A204.1 (cell line): ENCODE measurements around the gene RBM43.
"Not testable (repeated sequence)": the region's sequence is repeated elsewhere in the genome, so short reads cannot be mapped to it uniquely, and the experiment has no call there.

ENCODE experiments used
- FAIRE-seq: peaks from 2 replicates; lab custom pipeline; 2012; peaks lifted over from hg19 to GRCh38; lab: Jason Lieb, UNC

RBM43 gene

GRCh38 chr2:151268085-151268484 is 6.4 kb upstream of the RBM43 start:
- FAIRE-seq, result no peak

- FAIRE-seq, result no peak
Measured at GRCh38 chr2:151267537-151267936, 5.9 kb upstream of the RBM43 start.

- no peak for FAIRE-seq
Measured at GRCh38 chr2:151265991-151266390, 4.3 kb upstream of the RBM43 start.

- no peak for FAIRE-seq
Measured at GRCh38 chr2:151264157-151264825, 2.6 kb upstream of the RBM43 start.

- no peak for FAIRE-seq
Measured at GRCh38 chr2:151262629-151263028, 966 bp upstream of the RBM43 start.

GRCh38 chr2:151261977-151262291 is 271 bp upstream of the RBM43 start:
- FAIRE-seq, result no peak

- FAIRE-seq, result no peak
Measured at GRCh38 chr2:151260573-151261230, 961 bp downstream of the RBM43 start.

GRCh38 chr2:151258121-151258520 is 3.5 kb downstream of the RBM43 start:
- FAIRE-seq, result no peak

- no peak for FAIRE-seq
Measured at GRCh38 chr2:151252646-151253045, 9.0 kb downstream of the RBM43 start.

- no peak for FAIRE-seq
Measured at GRCh38 chr2:151251012-151251411, 10.7 kb downstream of the RBM43 start.

- no peak for FAIRE-seq
Measured at GRCh38 chr2:151247432-151247831, 14.2 kb downstream of the RBM43 start.

GRCh38 chr2:151246152-151246551 is 15.5 kb downstream of the RBM43 start:
- no peak for FAIRE-seq

GRCh38 chr2:151243468-151243867 is 18.2 kb downstream of the RBM43 start:
- FAIRE-seq, result no peak

GRCh38 chr2:151241224-151241623 is 20.4 kb downstream of the RBM43 start:
- no peak for FAIRE-seq

- no peak for FAIRE-seq
Measured at GRCh38 chr2:151240433-151240832, 21.2 kb downstream of the RBM43 start.

- no peak for FAIRE-seq
Measured at GRCh38 chr2:151239624-151240023, 22.0 kb downstream of the RBM43 start.

- FAIRE-seq, result peak; percentile 94
Measured at GRCh38 chr2:151238527-151239487, 22.9 kb downstream of the RBM43 start.

GRCh38 chr2:151237422-151238025 is 24.1 kb downstream of the RBM43 start:
- FAIRE-seq, result no peak

- FAIRE-seq, result not testable (repeated sequence)
Measured at GRCh38 chr2:151233760-151234159, 27.9 kb downstream of the RBM43 start.

GRCh38 chr2:151233288-151233687 is 28.4 kb downstream of the RBM43 start:
- FAIRE-seq, result not testable (repeated sequence)

- FAIRE-seq, result no peak
Measured at GRCh38 chr2:151230627-151231140, 31.0 kb downstream of the RBM43 start.

GRCh38 chr2:151228847-151229512 is 32.7 kb downstream of the RBM43 start:
- FAIRE-seq, result no peak
